Right lobe of liver (tissue), 4 donors: ENCODE data around the gene HOXA3.

Source experiments
- CTCF ChIP-seq, 4 donors: fragments of 200-600 bp in 3 of 4; fragments of 450-650 bp in 1 of 4; IDR thresholded peaks; one replicate each; pipeline versions ENCODE4 v1.5.1 to v1.8.0; 2016 to 2022; ENCODE audit warnings: antibody characterized with exemption in 4 of 4, mild to moderate bottlenecking in 2 of 4
- POLR2A ChIP-seq: fragments of 450-650 bp; IDR thresholded peaks from one replicate; pipeline ENCODE4 v1.6.1; 2017; ENCODE audit warnings: antibody characterized with exemption, mild to moderate bottlenecking
- donor health status: DM: no; HTN: no; CAD: no.
- donor health status: DM: no; HTN: no; CAD: no.
- donor health status: DM: no; HTN: yes; CAD: no.

GRCh38 chr7:27157702-27158431 is 5.5 kb upstream of the HOXA3 start:
- TF ChIP-seq CTCF (IDR thresholded peaks at IDR 0.05) = no peak
- no peak for TF ChIP-seq POLR2A
